ENCODE measurements around the gene ADM2.
"Not testable (repeated sequence)": the region's sequence is repeated elsewhere in the genome, so short reads cannot be mapped to it uniquely, and the experiment has no call there.

Gene ADM2

DNA sequence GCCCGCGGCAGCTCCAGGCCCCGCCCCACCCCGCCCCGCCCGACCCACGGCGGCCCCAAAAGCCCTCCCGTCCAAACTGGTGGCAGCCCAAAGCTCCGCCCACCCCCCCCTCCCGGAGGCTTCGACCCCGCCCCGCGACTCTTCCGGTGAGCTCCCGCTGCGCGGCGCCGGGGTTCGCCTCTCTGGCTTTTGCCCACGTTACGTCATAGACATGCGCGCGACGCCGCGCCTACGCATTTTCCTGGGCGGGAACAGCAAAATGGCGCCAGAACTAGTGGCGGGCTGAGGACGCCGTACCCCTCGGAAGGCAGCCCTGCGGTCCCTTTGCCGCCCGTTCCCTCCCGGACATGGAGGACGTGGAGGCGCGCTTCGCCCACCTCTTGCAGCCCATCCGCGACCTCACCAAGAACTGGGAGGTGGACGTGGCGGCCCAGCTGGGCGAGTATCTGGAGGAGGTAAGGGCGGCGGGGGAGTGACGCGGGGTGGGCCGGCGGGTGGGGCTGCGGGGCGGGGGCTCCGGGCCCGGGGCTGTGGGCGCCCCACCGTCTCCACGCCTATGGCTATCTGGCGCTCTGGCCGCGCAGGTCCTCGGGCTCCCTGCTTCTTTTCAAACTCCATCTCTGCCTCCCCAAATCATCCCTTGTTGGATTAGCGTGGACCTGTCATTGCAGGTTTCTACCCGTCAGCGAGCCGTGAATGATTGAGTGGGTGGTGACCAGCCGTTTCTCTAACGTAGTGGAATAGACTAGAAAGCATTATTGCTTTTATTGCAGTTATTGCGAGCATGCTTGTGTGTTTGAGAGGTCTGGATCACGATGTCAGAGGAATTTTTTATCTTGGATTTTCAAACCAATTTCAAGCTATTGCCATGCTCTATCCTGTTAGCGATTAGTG lies 26.9 kb downstream of the ADM2 start, which contains the start of gene NCAPH2:
Gene NCAPH2 (plus strand): TSS at position 234 of the 894 bp plus-strand sequence. CDS start 114 bp downstream, at position 348.
- peak; percentile 96 for DNase-seq

DNA sequence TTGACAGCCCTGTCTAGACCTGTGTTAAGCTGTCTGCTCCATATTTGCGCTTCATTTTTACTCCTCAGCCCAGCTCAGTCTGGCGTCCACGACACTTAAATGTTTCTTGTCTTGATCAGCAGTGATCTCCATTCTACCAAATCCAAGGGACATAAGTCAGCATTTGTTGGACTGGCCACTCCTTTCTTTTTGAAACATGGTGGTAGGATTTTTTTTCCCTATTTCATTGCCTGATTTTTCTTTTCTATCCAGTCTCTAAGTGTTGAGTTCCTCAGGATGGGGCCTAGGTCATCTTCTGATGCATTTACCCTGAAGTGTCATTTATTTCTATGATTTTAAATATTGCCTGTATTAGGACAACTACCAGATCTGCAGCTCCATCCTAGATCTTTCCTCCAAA lies 27.6 kb downstream of the ADM2 start:
- DNase-seq: no peak

DNA sequence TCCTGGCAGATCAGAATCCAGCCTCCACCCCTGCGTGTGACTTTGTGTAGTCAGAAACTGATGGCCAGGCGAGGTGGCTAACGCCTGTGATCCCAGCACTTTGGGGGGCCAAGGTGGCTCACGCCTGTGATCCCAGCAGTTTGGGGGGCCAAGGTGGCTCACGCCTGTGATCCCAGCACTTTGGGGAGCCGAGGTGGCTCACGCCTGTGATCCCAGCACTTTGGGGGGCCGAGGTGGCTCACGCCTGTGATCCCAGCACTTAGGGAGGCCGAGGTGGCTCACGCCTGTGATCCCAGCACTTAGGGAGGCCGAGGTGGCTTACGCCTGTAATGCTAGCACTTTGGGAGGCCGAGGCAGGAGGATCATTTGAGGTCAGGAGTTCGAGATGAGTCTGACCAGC lies 31.8 kb downstream of the ADM2 start:
- DNase-seq: no peak

DNA sequence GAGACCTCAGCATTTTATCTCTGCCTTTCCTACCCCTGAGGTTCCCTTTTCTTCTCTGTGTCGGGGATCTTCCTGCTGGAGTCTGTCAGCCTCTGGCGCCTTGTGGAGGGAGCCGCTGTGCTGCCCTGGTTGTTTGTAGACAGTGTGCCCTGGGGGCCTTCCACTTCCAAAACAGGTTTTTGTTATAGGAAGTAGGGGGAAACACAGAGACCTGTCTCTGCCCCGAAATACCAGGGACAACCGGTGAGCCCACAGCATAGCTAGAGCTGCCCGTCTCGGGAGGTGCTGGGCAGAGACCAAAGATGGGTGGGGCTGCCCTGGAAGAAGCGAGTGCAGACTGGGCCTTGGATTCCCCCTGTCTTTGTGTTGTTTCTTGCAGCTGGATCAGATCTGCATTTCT lies 34.7 kb downstream of the ADM2 start:
- no peak for DNase-seq

DNA sequence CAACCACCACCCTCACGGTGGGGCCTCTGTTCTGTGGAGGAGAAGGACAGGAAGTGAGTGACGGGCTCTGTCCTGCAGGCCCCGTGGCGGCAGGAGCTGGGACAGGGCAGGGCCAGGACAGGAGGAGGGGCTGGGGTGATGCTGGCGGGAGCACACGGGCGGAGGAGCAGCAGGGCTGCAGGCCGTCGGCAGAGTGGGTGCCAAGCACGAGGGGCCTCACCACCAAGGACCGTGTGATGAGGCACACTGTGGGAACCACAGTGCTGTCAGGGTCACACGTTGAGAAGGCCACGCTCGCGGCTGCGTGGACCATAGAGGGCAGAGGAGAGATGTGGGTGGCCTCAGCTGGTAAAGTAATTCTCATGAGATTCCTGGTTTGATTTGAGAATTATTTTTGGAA lies 35.5 kb downstream of the ADM2 start:
- DNase-seq: no peak

DNA sequence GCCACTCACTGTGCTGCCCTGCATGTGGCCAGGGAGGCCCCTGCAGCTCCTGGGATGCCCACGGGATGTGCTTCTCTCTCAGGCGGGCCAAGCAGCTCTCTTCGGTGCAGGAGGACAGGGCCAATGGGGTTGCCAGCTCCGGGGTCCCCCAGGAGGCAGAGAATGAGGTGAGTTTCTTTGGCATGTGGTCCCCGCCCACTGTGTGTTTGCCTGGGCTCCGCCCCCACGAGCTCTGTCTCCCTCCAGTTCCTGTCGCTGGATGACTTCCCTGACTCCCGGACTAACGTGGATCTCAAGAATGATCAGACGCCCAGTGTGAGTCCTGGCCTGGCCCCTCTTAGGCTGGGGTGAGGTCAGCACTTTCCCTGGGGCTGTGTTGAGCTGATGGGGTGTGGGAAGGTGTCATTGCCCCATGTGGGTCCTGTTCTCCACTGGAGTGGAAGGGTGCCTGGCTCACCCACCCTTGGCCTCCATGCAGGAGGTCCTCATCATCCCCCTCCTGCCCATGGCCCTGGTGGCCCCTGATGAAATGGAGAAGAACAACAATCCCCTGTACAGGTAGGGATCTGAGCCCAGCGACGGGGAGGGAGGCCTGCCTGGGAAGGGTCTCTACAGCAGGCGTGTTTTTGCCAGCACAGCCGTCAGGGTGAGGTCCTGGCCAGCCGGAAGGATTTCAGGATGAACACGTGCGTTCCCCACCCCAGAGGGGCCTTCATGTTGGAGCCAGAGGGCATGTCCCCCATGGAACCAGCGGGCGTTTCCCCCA lies 36.3 kb downstream of the ADM2 start:
- DNase-seq: no peak

DNA sequence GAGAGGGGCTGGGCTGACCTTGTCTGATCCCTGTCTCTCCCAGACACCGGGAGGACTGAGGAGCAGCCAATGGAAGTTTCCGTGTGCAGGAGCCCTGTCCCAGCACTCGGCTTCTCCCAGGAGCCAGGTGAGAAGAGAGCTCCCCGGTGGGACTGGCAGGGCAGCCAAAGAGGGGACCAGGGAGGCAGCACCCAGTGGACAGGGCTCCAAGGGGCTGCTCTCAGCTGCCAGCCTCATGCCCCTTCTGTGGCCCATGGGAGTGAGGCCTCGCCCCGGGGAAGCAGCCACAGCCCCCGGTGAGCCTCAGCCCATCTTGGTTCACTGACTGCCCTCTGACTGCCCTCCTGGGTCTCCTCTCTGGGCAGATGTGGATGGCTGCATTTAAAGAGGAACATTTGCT lies 37.3 kb downstream of the ADM2 start:
- DNase-seq: no peak

DNA sequence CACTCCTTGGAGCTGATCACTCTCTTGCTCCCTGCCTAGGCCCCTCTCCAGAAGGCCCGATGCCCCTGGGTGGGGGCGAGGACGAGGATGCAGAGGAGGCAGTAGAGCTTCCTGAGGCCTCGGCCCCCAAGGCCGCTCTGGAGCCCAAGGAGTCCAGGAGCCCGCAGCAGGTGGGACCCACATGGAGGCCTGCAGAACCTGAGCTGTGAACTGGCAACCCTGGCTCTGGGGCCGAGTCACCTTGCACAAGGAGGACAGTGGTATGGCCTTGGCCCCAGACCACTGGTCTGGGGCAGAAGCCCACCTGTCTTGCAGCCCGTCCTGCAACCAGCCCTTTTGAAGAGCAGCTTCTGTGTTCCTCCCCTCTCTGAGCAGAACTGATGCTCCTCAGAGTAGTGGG lies 37.8 kb downstream of the ADM2 start:
- no peak for DNase-seq

DNA sequence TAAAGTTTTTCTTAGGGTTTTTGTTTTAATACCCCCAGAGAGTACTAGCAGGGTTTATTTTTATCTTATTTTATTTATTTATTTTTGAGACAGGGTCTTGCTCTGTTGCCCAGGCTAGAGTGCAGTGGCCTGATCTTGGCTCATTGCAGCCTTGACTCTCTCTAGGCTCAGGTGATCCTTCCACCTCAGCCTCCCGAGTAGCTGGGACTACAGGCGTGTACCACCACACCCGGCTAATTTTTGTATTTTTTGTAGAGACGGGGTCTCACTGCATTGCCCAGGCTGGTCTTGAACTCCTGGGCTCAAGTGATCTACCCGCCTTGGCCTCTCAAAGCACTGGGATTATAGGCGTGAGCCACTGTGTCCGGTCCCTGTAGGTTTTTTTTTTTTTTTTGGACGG lies 38.8 kb downstream of the ADM2 start:
- not testable (repeated sequence) for DNase-seq

DNA sequence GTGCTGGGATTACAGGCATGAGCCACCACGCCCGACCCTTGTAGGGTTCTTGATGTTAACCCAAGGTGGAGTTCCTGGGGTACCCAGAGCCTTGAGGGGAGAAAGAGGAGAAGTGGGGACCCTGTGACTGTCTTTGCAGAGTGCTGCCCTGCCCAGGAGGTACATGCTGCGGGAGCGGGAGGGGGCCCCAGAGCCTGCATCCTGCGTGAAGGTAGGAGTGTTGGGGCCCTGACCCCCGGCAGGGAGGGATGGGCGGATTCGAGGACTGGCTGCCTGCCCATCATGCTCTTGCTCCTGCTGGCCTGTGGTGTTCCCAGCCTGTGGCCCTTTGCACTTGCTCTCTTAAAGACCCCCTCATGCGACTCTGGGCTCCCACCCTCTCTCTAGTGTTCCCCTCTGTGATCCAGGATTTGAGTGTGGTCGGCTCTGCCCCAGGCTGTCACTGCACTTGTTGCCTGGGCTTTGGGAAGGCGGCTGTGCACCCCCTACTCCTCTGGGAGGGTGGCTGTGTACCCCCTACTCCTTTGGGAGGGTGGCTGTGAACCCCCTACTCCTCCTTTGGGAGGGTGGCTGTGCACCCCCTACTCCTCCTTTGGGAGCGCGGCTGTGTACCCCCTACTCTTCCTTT lies 39.6 kb downstream of the ADM2 start:
- DNase-seq: no peak

DNA sequence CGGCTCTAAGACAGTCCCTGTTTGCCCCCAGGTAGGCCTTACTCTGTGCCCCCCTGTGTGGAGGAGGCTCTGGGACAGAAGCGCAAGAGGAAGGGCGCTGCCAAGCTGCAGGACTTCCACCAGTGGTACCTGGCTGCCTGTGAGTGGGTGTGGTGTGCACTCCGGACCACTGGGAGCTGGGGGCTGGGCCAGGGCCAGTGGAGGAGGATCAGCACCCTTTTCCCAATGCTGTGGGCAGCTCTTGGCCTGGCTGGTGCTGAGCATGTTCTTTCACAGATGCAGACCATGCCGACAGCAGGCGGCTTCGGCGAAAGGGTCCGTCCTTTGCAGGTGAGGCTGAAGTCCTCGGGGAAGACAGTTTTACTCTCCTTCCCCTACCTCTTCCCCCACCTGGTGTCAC lies 40.4 kb downstream of the ADM2 start:
- no peak for DNase-seq

DNA sequence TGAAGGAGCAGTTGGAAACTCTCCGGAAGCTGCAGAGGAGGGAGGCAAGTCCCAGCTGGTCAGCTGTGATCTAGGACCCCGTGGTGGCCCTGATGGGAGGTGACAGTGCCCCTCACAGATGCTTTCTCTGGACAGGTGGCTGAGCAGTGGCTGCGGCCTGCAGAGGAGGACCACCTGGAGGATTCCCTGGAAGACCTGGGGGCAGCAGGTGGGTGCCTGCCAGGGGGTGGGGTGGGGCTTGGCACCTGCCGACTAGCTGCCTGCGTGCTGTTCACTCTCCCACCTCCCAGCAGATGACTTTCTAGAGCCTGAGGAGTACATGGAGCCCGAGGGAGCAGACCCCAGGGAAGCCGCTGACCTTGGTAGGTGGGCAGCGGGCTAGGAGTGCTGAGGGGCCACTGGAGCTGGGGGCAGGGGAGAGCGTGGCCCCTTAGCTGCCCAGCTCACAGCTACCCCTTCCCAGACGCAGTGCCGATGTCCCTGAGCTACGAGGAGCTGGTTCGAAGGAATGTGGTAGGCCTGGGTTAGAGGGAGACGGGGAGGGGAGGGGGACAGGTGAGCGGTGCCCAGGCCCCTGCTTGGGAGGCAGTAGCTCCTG lies 41.0 kb downstream of the ADM2 start:
- DNase-seq: no peak

DNA sequence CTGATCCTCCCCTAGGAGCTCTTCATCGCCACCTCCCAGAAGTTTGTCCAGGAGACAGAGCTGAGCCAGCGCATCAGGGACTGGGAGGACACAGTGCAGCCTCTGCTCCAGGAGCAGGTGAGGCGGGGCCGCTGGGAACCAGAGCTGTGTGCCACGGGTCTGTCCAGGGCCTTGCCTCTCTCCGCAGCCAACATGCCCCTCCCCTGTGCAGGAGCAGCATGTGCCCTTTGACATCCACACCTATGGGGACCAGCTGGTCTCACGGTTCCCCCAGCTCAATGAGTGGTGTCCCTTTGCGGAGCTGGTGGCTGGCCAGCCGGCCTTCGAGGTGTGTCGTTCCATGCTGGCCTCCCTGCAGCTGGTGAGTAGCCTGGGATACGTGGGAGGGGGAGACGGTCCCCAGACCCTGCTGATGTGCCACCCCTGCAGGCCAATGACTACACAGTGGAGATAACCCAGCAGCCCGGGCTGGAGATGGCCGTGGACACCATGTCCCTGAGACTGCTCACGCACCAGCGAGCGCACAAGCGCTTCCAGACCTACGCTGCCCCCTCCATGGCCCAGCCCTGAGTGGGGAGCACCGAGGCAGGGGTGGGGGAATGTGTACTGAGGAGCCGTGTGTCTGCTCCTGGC lies 41.6 kb downstream of the ADM2 start:
- no peak for DNase-seq

DNA sequence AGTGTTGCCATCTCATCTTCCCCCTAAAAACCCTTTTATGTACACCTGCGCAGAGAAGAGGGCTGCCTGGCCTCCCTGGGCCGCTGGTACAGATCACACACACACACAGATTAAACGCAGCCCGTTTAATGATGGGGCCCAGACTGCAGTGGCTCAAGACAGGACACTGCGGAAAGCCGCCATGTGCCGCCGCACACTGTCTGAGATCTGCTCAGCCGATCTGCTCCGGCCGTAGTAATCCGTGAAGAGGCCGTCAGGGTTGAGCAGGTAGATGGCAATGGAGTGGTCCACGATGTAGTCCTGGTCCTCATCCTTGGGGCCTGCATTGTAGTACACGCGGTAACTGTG lies 42.1 kb downstream of the ADM2 start:
- DNase-seq: no peak

DNA sequence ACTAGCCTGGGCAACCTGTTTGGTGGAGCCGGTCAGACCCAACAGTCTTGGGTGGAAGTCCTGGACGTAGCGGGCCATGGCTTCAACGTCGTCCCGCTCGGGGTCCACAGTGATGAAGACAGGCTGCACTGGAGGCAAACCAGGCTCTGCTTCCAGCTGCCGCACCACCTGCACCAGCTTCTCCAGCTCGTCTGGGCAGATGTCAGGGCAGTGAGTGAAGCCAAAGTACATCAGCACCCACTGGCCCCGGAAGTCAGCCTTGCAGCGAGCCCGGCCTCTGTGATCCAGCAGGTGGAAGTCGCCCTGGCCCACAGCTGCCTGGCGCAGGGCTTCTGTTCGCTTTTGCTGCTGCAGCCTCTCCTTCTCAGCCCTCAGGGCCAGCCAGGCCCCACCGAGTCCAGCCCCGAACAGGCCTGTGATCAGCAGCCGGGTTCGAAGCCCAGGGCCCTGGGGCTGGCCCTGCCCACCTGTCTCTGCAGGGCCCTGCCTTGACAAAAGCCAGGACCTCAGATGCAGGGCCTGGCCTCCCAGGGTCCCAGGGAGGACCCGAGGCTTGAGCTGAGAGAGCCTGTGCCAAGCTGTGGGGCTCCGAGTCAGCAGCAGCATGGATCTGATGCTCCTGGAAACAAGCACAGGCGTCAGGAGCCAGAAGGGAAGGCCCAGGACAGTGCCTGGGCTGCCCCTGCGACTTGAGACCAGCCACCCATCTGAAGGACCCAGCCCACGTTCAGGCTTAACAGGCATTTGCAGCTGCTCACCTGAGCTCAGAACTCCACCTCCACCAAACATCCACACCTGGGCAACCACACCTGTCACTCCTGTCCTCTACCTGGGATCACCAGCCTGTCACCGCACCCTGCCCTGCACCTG lies 42.7 kb downstream of the ADM2 start:
- no peak for DNase-seq

DNA sequence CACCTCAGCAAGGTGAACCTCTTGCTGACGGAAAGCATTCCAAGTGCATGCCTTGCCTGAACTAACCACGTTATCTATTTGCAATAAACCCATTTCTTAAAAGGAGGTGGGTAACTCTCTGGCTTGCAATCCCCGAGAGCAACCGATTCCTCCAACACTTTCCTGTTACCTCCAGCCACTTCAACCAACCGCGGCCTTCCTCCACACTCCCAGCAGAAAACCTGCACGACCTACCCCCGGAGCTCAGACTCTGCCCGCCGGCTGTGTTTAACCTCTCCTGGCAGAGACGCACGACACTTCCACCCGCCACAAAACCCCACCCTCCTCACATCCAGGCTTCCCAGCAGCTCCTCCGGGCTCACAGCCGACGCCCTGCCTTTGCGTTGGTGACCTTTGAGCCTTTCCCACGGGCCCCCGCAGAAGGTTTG lies 43.3 kb downstream of the ADM2 start:
- DNase-seq: no peak

DNA sequence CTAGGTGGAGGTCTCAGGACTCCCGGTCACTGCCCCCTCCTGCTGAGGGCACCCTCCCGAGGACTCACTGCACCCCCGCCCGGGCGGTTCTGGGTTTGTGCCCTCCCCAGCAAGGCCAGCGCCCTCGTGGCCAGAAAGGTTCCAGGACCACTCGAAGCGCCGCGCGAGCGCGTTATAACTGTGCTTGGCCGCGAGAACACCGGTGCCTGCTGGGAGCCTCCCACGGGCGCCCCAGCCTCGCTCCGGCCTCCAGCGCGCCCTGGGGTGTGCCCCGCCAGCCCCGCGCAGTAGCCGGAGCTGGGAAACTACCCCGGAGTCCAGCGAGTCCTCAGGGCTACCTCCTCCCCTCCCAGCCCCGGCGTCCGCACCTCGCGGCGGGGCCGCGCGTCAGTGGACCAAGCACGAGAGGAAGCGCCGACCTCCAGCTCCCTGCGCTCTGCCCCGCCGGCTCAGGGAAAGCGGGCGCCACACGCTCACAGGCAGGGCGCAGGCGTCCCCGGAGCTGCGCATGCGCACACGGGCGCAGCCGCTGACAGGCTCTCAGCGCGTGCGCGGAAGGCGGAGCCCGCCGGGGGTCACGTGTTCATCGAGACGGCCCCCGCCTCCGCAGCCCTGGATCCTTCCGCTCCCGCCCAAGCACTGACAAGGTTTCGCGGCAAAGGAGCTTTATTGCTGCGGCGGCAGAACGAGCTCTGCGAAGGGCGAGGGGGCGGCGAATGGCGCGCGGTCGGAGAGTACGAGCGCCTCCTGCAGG lies 43.9 kb downstream of the ADM2 start, which contains the start of gene SCO2:
Gene SCO2 (minus strand): TSS at position 495 of the 754 bp plus-strand sequence. CDS start 1,187 bp downstream, outside the sequence.
- peak; percentile 97 for DNase-seq

DNA sequence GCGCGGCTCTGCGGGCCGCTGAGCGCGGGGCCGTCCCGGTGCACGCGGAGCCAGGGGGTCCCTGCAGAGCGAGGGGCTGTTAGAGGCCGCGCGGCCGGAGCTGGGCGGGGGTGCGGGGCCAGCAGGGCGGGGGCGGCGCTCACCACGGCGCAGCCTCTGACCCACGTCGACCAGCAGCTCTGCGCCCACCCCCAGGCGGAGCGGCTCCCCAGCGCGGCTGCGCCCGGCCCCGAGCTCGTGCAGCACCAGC lies 44.4 kb downstream of the ADM2 start:
- DNase-seq: no peak

DNA sequence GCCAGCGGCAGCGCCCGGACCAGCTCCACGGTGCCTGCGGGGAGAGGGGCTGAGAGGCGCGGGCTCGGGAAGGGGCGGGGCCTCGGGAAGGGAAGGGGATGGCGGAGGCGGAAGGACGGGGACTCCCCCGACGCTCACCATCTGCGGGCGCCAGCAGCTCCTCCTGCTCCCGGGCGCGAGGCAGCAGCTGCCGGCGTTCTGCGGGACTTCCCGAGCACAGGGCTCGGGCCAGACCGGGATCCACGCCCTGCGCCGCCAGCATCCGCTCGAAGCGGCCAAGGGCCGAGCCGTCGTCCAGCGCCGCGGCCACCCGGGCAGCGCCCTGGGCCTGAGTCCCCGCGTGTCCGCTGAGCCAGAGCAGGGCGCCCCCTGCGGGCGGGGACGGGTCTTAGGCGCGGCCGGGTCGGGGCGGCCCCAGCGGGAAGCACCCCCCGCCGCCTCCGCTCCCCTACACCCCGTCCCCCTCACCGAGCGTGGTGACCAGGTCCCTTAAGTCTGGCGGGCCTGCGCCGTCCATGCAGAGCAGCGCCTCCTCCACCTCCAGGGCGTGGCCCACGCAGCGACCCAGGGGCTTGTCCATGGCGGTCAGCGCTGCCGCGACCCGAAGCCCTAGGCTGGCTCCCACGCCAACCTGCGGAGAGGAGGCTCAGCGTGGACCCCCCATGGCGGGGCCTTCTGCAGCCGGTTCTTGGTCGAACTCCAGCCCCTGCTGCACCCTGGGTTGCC lies 44.9 kb downstream of the ADM2 start:
- DNase-seq: peak; percentile 86
